Measurements from ENCODE around the gene ATP1A4. TPM values are rescaled to one million over a fixed set of nuclear protein-coding genes. Genes with fewer than 3 reads are reported as not detected.

Gene ATP1A4
- total and polyA plus RNA-seq, 9 of the 15 experiments (the other 6 are each of a cell fraction or from before 2014, with no cell fraction given), result 0.07 TPM; not detected in 8

DNA sequence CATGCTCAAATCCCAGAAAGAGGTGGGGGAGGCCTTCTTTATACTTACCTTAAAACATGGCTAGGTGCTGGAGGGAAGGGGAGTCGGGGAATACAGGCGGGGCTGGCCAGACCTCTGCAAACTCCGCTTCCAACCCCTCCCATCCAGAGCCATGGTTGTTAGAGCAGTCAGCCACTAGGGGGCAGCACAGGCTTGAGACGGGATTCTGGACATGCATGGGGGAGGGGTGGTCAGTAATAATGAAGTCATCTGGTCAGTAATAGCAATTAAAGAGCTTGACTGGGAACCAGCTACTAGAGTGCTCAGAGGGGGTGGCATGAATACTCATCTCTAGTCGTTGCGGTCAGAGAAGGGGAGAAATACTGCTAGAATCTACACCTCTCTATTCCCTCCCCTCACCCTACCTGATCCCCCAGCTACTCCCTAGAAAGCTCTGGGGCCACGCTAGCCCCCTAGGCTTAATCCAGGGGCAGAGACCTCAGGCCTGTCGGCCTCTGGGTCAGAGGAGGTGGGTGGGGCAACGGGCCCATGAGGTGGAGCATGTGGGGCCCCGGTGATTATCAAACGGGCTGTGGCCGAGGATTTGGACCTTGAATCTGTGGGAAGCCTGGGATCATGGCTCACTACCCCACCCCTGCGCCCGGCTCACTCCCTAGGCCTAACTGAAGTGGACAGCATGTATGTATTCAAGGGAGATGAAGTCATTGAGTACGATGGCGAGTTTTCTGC is 41.9 kb downstream of the ATP1A4 start (continued):
- TF ChIP-seq, protein P1, sequence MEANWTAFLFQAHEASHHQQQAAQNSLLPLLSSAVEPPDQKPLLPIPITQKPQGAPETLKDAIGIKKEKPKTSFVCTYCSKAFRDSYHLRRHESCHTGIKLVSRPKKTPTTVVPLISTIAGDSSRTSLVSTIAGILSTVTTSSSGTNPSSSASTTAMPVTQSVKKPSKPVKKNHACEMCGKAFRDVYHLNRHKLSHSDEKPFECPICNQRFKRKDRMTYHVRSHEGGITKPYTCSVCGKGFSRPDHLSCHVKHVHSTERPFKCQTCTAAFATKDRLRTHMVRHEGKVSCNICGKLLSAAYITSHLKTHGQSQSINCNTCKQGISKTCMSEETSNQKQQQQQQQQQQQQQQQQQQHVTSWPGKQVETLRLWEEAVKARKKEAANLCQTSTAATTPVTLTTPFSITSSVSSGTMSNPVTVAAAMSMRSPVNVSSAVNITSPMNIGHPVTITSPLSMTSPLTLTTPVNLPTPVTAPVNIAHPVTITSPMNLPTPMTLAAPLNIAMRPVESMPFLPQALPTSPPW (CRISPR knock-in tag; IDR thresholded peaks at IDR 0.05), result peak; percentile 67
- TF ChIP-seq, protein P2, sequence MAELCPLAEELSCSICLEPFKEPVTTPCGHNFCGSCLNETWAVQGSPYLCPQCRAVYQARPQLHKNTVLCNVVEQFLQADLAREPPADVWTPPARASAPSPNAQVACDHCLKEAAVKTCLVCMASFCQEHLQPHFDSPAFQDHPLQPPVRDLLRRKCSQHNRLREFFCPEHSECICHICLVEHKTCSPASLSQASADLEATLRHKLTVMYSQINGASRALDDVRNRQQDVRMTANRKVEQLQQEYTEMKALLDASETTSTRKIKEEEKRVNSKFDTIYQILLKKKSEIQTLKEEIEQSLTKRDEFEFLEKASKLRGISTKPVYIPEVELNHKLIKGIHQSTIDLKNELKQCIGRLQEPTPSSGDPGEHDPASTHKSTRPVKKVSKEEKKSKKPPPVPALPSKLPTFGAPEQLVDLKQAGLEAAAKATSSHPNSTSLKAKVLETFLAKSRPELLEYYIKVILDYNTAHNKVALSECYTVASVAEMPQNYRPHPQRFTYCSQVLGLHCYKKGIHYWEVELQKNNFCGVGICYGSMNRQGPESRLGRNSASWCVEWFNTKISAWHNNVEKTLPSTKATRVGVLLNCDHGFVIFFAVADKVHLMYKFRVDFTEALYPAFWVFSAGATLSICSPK (IDR thresholded peaks at IDR 0.05; ENCODE audit: borderline replicate concordance), result no peak
- TF ChIP-seq MEF2A (IDR thresholded peaks at IDR 0.05; ENCODE audit: control insufficient read depth, low read depth, low read length) (peak; percentile 88), CBFB (CRISPR knock-in tag; IDR thresholded peaks at IDR 0.05) (0 out of 2 replicates have a peak, but pooled peaks have one; percentile 46), SREBF1 (IDR thresholded peaks at IDR 0.05; ENCODE audit: borderline replicate concordance, low read depth, low read length) (no peak), SRSF7 (optimal IDR thresholded peaks at IDR 0.05; ENCODE audit: low read depth, low read length) (no peak), ZNF384 (IDR thresholded peaks at IDR 0.05; ENCODE audit: low read depth, low read length) (no peak), ZNF143 (CRISPR knock-in tag; IDR thresholded peaks at IDR 0.05) (no peak), TCF3 (CRISPR knock-in tag; IDR thresholded peaks at IDR 0.05) (no peak), STAG1 (CRISPR knock-in tag; IDR thresholded peaks at IDR 0.05; ENCODE audit: borderline replicate concordance) (peak; percentile 79; the same call in 1 of the 2 replicates), RCOR1 (IDR thresholded peaks at IDR 0.05; ENCODE audit: borderline replicate concordance in 1 of 2, low read depth in 2 of 2, low read length in 2 of 2) (peak in 1 of 2 experiments; percentile 70; a peak in 2 of 4 replicates)
- TF ChIP-seq, protein P3, sequence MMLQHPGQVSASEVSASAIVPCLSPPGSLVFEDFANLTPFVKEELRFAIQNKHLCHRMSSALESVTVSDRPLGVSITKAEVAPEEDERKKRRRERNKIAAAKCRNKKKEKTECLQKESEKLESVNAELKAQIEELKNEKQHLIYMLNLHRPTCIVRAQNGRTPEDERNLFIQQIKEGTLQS (IDR thresholded peaks at IDR 0.05), result peak; percentile 88
- TF ChIP-seq, protein P3 (CRISPR knock-in tag; conservative IDR thresholded peaks at IDR 0.05), result peak; percentile 70; the same call in 1 of the 2 replicates
- TF ChIP-seq, protein P4, sequence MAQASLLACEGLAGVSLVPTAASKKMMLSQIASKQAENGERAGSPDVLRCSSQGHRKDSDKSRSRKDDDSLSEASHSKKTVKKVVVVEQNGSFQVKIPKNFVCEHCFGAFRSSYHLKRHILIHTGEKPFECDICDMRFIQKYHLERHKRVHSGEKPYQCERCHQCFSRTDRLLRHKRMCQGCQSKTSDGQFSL (CRISPR knock-in tag; IDR thresholded peaks at IDR 0.05), result peak; percentile 59; the same call in 1 of the 2 replicates
- TF ChIP-seq, protein P4 (tag; IDR thresholded peaks at IDR 0.05), result no peak
- TF ChIP-seq, protein P5, sequence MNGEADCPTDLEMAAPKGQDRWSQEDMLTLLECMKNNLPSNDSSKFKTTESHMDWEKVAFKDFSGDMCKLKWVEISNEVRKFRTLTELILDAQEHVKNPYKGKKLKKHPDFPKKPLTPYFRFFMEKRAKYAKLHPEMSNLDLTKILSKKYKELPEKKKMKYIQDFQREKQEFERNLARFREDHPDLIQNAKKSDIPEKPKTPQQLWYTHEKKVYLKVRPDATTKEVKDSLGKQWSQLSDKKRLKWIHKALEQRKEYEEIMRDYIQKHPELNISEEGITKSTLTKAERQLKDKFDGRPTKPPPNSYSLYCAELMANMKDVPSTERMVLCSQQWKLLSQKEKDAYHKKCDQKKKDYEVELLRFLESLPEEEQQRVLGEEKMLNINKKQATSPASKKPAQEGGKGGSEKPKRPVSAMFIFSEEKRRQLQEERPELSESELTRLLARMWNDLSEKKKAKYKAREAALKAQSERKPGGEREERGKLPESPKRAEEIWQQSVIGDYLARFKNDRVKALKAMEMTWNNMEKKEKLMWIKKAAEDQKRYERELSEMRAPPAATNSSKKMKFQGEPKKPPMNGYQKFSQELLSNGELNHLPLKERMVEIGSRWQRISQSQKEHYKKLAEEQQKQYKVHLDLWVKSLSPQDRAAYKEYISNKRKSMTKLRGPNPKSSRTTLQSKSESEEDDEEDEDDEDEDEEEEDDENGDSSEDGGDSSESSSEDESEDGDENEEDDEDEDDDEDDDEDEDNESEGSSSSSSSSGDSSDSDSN (IDR thresholded peaks at IDR 0.05; ENCODE audit: borderline replicate concordance in 1 of 2, low read depth in 2 of 2, low read length in 2 of 2), result no peak
- TF ChIP-seq, protein P6, sequence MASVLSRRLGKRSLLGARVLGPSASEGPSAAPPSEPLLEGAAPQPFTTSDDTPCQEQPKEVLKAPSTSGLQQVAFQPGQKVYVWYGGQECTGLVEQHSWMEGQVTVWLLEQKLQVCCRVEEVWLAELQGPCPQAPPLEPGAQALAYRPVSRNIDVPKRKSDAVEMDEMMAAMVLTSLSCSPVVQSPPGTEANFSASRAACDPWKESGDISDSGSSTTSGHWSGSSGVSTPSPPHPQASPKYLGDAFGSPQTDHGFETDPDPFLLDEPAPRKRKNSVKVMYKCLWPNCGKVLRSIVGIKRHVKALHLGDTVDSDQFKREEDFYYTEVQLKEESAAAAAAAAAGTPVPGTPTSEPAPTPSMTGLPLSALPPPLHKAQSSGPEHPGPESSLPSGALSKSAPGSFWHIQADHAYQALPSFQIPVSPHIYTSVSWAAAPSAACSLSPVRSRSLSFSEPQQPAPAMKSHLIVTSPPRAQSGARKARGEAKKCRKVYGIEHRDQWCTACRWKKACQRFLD (CRISPR knock-in tag; IDR thresholded peaks at IDR 0.05), result no peak

All from K562 (cell line).